Esophagus muscularis mucosa (tissue), 3 donors: ENCODE results near the gene RAB3C.

Experiments used
- POLR2A ChIP-seq: fragments of 450-650 bp; IDR thresholded peaks from one replicate; pipeline ENCODE4 v1.6.1; 2017; ENCODE audit warnings: antibody characterized with exemption, moderate library complexity, mild to moderate bottlenecking, low read depth
- POLR2AphosphoS5 ChIP-seq, 2 donors: sonication (generic); formaldehyde crosslinking; IDR thresholded peaks; one replicate each; pipeline ENCODE4 v1.6.1; 2017; ENCODE audit warnings: antibody characterized with exemption in 2 of 2
- TF ChIP-seq, protein P1 (sequence below), 3 experiments: fragments of 200-600 bp in 2 of 3; fragments of 450-650 bp in 1 of 3; sonication (generic) in 2 of 3; IDR thresholded peaks; one replicate each; pipeline ENCODE4 v1.5.1; 2017 to 2019; ENCODE audit warnings: antibody characterized with exemption in 3 of 3, mild to moderate bottlenecking in 2 of 3, moderate library complexity in 1 of 3

DNA sequence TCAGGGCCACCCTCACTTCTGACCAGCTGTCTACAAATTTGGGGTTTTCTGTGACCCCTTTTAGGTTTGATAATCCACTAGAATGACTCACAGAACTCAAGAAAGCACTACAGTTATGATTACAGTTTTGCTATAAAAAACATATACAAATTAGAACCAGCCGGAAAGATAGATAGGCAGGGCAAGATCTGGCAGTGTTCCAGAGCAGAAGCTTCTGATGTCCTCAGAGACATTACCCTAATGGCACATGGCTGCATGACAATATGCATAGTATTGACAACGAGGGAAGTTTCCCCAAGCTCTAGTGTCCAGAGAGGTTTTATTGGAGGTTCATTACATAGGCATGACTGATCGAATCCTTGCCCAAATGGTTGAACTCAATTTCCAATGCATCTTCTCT lies 158.1 kb downstream of the RAB3C start:
- TF ChIP-seq, protein P1, sequence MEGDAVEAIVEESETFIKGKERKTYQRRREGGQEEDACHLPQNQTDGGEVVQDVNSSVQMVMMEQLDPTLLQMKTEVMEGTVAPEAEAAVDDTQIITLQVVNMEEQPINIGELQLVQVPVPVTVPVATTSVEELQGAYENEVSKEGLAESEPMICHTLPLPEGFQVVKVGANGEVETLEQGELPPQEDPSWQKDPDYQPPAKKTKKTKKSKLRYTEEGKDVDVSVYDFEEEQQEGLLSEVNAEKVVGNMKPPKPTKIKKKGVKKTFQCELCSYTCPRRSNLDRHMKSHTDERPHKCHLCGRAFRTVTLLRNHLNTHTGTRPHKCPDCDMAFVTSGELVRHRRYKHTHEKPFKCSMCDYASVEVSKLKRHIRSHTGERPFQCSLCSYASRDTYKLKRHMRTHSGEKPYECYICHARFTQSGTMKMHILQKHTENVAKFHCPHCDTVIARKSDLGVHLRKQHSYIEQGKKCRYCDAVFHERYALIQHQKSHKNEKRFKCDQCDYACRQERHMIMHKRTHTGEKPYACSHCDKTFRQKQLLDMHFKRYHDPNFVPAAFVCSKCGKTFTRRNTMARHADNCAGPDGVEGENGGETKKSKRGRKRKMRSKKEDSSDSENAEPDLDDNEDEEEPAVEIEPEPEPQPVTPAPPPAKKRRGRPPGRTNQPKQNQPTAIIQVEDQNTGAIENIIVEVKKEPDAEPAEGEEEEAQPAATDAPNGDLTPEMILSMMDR (IDR thresholded peaks at IDR 0.05) = no peak
- no peak for TF ChIP-seq POLR2A
- no peak for TF ChIP-seq POLR2AphosphoS5 (IDR thresholded peaks at IDR 0.05)
